Stimulated activated CD8-positive, alpha-beta memory T cell treated with anti-CD3 and anti-CD28 coated beads, Interleukin-15, amount 100 ng/mL, for 1 hour (primary cell): ENCODE measurements around the gene IGFBP3.

Source experiments
- DNase-seq: peaks from one replicate; pipeline ENCODE4 v3.0.0-alpha.2; 2020; ENCODE audit warnings: low read depth

Gene IGFBP3

DNA sequence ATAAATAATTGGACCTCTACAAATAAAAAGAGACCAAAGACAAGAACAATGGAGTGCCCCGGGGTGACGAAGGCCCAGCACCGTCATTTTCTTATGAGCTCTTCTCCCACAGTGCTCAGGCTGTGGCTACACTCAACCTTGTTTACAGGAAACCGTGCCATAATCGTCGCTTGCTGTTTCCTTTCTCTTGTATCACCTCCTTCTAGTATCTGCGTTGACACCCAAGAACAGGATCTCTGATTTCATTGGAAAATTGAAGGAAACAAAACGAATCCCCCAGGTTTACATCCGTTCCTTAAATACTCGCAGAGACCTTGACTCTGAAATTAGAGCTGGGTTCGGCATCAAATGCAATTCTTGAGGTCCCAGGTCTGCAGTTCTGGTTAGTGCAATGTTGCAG is 1.7 kb upstream of the IGFBP3 start:
- DNase-seq = no peak

DNA sequence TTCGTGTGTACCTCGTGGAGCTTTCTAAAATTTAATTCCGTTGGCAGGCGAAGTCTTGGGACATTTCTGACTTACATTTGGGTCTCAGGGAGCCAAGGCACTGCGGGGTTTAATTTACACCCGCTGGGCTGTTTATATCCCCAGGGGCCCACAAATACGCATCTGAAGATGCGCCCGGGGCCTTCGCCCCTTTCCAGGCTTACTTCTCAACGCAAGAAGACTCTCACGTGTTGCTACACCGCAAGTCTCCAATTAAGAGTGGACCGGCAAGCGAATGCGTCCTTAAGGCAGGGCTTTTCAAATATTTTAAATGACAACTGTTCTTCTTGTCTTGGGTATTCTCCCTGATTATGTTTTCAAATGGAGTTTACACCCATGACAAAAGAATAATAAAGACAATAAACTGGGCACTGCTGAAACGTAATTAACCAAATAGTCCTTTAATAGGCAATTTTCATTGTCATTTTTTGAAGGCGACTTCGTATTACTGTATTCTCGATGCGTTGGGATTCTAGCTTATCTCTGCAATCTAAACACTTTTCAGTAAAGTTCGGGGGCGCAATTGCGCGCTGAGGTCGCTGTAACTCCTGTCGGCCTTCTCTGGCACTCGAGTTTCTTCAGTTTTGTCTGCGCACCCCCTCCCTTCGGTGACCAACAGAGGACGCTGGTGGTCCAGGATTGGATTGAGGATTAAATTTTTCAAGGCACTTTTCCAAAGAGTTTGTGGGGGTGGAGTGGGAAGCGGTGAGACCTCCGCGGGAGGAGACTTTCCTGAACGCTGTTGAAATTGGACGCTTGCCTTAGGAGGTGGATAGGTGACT is 837 bp upstream of the IGFBP3 start:
- no peak for DNase-seq

DNA sequence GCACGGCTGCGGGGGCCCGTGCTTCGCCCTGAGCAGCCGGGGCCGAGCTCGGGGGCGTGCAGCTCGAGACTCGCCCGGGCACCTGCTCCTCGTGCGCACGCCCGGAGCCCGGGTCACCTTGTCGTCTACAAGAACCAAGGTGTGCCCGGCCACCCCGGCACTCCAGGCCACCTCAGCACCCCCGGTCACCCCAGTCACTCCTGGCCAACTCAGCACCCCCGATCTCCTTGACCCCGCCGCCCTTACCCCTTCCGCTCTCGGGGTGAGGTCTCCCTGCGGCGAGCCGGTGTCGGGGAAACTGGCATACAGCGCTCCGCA is 268 bp upstream of the IGFBP3 start:
- DNase-seq = no peak

DNA sequence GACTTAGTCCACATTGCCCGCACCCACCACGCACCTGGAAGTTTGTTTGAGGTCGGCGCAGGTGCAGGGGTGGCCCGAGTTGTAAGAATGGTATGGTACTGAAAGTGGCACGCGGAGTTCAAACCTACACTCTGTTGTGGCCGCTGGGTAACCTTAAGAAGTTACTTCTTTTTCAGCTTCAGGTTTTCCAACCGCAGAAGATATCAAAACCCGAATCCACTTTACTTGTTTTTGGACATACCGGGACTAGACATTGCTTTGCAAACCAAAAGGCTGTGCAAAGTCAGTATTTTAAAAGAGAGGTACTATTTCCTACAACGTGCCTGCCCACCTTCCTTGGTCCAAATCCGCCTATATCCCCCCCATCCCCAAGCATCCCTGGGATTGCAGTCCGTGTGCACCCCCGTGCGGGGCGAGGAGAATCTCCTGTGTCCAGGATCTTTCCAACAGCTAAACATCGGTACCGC is 1.0 kb downstream of the IGFBP3 start:
- DNase-seq = no peak

DNA sequence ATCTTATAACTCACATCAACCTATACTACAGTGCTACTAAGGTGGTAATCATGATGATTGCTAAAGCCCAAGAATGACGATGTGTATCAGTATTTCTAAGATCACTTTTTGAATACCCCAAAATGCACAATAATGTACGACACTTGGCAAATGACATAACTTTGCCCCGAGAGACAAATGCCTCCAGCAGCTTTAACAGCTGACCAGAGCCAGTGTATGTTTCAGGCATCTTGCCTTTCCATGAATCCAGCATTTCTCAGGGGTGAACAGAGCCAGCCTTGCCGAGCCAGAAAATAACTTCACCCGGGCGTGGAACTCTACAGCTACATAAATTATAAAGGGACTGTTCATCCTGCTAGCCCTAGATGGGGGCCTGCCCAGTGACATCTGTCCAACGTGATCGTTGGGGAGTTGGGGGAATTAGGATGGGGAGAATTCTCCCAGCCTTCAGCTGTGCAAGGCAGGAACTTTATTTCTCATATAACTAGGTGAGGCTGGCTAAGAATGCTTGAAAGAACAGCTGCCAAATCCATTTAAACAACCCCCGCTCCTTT is 1.8 kb downstream of the IGFBP3 start:
- no peak for DNase-seq

DNA sequence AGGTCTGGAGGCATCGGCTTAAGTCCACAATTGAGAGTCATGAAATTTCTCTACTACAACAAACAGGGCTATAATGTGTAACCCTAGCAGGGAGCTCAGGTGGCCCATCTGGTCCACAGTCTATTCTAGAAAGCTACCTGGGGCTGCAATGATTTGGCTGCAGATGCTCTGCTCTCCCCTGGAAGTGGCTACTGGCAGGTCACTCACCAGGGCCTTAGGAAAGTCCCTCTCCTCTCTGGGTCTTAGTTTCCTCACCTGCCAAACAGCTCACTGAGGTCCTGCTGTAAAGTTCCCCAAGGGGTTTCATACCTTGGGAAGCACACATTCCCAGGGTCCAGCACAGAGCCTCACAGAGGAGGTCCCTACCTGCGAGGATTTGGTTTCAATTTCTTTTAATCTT is 2.5 kb downstream of the IGFBP3 start:
- no peak for DNase-seq

DNA sequence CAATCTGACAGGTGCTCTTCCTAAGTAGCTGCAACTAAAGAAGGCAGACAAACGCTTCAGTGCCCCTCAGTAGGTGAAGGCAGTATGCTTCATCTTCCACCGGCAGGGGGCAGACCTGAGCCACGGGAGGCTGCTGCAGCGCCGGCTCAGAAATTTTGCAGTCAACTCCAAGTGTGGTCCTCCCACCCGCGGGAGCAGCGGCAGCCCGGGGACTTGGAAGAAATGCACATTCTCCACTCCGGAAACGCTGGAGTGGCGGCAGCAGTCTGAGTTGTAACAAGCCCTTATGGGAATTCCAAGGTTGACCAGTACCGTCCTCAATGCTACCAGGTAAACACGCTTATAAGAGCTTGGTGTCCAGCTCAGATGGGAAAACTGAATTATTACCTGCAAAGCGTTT is 3.4 kb downstream of the IGFBP3 start:
- peak; percentile 53 for DNase-seq

DNA sequence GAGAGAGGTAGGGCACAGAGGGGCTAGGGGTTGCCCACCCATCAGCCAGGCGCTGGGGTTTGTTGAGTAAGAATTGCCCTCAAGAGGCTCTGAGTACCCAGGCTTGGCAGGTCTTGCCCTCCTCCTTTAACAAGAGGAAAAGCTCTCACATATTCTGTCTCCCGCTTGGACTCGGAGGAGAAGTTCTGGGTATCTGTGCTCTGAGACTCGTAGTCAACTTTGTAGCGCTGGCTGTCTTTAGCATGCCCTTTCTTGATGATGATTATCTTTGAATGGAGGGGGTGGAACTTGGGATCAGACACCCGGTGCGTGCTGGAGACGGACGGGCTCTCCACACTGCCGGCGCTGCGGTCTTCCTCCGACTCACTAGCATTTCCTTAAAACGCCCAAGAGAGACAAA is 4.0 kb downstream of the IGFBP3 start:
- DNase-seq = no peak

DNA sequence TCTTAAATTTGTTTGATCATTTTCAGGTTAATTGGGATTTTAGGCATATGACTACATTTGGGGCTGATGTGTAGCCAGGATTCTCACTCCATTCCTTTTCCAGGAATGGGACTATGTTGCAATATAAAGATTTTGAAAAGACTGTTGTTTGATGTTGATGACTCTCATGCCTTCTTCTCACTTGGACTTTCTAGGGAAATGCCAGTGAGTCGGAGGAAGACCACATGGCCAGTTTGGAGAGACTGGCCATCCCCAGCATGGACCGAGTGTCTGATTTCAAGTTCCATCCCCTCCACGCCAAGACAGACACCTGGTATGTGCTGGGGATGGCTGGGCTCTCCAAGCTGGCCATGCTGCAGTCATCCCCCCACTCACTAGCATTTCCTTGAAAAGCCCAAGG is 5.5 kb downstream of the IGFBP3 start:
- DNase-seq = no peak

DNA sequence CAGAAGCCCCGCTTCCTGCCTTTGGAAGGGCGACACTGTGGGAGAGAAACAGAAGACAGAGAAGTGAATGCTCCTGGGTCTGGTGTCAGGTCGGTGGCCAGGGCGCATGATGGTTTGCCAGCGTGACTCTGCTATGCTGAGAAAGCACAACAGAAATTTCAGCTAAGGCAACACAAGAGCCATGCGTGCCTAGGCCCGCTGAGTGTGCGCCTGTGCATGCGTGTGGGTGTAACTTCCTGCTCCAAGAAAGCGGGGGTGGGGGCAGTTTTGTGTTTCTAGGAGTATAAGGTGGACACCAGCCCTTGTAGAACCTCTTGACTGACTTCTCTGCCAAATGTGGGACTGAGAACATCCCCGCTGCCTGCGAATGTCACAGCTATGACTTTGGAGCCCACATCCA is 6.2 kb downstream of the IGFBP3 start:
- no peak for DNase-seq

DNA sequence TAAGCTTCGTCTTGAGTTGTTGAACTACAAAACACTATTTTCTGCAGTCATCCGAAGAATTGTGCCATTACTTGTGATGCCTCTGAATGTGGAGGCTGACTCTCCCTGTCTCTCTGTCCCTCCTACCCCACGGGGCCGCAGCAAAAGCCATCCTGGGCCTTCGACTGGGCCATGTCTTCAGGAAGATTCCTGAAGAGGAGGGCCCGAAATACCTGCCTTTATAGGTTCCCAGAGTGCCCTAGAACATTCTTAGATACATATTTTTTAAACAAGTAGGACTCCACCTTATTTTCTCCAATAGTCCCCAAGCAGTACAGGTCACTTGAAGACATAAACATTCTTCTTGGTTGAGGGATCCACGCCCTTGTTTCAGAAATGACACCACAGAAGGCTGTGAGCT is 8.1 kb downstream of the IGFBP3 start:
- DNase-seq = no peak

DNA sequence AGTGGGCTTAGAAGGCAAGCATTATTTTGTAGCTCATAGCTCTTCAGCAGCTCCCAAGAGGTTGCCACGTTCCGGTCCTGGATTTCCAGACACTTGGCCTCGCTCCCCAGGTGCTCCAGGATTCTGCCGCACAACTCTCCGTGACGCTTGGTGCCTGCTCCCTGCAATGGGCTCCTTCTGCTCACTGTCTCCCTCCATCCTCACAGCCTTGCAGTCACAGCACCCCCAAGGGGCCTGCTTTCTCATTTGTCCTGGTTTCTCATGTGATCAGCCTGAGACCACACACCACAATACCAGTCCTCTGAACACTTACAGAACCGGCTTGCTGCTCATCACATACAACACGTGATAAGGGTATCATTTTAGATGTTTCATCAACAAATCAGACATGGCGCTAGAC is 9.8 kb downstream of the IGFBP3 start:
- no peak for DNase-seq

DNA sequence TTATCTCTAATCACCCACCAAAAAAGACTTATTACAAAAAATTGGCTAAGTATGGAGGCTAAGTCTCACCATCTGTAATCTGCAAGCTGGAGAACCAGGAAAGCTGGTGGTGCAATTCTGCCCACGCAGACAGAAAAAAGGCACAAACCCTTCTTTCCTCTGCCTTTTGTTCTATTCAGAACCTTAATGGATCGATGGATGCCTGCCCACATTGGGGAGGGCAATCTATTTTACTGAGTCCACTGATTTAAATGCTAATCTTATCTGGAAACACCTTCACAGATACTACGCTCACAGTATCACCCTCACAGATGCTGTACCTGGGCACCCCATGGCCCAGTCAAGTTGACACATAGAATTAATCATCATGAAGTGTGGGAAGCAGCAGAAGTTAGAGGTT is 10.2 kb downstream of the IGFBP3 start:
- DNase-seq = no peak

DNA sequence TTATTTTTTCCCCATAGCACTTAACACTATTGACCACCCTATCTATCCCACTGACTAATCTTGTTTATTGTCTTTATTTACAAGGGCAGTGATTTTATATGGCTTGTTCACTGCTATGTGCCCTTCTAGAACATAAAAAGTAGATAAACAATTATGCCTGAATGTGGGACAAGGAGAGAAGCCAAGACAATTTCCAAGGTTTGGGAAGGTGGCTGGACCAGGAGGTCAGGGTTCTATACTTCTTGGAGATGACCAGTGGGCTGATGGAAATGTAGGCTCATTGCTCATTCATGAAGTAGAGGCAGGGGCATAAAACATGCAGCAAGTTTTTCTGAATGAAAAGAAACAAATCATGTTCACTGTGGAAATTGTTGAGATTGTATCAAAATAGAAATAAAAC is 11.5 kb downstream of the IGFBP3 start:
- DNase-seq = no peak

DNA sequence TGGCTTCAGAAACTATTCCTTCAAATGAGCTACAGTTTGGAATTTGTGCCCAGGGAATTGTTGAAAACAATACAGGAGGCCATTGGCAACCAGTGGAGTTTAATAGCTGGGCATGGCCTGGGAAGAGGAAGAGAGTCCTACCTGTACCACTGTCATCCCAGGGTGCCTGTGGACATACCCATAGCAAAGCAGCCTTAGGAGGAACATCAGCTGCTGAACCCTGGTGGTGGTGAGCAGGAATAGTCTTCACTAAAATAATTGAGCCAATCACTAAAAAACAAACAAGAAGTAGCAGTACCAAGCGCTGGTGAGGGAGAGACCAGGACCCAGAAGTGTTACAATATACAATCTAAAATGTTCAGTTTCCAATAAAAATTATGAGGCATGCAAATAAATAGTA is 18.3 kb downstream of the IGFBP3 start:
- DNase-seq = no peak

DNA sequence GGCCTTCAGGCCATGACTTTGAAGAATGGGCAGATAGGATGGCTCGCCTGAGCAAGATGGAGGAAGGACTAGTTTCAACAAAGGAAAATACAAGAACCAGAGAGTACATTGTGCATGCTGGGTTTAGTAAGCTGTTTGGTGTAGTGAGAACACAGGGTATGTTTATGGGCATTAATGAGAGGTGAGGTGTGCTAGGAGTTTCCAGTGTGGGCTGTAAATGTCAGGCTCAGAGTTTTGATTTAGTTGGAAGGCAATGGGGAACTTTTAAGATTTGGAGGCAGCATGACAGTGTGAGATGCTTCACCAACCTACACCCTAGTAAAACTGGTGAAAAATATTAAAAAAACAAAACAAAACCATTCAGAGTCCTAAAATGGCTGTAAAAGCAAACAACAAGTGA is 19.5 kb downstream of the IGFBP3 start:
- no peak for DNase-seq

DNA sequence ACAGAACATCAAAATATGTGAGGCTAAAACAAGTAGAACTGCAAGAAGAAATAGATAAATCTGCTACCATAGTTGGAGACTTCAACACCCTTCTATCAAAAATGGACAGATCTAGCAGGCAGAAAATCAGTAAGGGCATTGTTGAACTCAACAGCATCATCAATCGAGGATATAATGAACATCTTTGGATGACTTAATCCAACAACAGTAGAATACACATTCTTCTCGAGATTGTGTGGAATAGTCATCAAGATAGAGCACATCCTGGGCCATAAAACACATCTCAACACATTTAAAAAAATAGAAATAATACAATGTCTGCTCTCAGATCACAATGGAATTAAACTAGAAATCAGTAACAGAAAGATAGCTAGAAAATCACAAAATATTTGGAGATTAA is 22.9 kb downstream of the IGFBP3 start:
- DNase-seq = no peak

DNA sequence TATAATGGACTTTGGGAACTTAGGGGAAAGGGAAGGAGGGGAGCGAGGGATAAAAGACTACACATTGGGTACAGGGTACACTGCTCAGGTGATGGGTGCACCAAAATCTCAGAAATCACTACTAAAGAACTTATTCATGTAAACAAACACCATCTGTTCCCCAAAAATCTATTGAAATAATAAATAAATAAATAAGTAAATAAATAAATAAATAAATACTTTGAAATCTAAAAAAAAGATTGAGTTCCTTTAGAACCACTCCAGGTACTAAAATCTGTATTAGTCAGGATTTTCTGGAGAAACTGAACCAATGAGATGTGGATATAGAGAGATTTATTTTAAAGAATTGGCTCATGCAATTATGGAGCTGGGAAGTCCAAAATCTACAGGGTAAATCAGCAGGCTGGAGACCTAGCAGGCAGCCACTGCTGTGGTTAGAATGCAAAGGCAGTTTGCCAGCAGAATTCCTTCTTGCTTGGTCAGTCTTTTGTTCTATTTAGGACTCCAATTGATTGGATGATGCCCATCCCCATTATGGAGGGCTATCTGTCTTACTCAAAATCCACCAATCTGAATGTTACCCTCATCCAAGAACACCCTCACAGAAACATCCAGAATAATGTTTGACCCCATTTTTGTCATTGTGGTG is 23.9 kb downstream of the IGFBP3 start:
- DNase-seq = no peak

DNA sequence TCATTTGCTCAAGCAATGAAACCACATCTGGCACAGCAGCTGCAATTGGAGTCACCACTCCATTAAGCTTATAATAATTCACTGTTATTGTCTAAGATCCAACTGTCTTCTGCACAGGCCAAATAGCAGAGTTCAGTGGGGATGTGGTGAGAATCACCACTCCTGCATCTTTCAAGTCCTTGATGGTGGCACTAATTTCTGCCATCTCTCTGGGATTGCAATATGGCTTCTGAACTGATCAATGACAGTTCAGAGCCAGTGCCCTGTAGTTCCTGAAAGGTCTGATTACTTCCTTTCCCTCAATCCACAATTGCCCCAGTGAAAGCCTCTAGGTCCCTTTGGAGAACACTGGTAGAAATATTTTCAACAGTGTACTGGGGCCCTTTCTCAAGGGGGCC is 26.4 kb downstream of the IGFBP3 start:
- no peak for DNase-seq

DNA sequence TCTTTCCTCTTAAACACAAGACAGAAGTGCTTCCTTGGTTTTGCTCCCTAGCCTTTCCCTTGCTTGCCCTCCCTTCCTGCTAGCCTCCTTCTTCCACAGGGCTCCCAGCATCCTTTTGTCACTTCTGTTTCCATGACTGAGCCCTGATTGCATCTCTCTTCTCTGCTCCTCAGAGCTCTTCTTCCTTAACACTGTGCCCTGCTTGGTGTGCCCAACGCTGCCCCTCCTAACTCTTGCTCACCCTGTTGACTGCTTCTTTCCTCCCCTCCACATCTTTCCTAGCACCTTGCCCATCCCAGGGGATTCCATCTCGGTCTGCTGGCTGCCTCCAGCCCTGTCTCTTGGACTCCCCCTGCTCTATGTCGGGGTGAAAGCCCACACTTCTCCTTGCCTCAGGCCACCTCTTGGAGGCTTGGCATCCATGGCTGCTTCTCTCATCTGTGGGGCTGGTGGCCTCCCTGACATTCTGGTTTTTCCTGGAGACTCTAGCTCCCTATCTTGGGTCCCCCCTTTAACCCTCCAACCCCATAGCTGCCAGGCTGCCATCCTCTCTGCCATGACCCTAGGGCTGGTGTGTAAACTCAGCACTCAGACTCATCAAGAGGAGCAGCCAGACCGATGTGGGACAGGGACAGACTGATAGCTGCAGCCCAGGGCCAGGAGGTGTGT is 26.9 kb downstream of the IGFBP3 start:
- DNase-seq = no peak

DNA sequence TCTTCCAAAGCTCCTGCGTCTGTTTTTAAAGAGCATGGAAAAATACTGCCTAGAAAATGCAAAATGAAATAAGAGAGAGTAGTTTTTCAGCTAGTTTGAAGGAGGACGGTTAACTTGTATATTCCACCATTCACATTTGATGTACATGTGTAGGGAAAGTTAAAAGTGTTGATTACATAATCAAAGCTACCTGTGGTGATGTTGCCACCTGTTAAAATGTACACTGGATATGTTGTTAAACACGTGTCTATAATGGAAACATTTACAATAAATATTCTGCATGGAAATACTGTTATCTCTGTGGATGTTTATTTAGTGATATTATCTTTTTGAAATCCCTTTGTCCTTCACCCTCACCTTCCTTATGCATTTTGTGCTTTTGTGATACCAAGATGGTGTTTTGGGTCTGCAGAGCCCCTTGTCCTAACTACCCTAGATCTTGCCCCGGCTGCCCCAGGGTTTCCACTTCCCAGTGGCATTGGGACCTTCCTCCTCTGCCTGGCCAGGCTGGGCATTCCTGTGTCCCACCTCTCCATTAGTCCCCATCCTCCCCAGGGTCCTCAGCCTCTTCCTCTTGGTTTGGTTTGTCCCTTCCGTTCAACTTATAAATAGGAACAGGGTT is 27.6 kb downstream of the IGFBP3 start:
- no peak for DNase-seq

DNA sequence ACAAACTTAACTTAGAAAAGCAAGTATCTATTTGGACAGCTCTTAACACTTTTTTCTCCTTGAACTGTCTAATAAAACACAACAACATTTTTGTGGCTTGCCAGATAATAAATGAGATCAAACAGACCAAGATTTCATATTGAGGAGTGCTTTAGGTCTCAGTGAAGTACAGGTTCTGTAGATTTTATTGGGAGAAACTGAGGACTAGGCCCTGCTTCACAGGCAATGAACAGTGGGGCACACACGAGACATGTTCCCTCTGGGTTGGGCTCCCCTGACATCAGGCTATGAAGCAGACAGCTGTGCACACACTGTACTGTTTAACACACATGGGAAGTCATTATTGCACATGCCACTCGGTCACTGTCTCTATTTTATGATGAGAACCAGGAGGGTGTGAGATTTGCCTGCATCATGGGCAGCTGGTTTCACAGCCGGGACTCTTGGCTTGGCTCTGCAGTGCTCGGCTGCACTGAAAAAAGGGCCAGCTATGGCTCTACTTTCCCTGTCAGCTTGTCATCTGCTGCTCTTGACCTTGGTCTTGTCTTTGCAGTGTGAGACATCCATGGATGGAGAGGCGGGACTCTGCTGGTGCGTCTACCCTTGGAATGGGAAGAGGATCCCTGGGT is 28.6 kb downstream of the IGFBP3 start:
- DNase-seq = no peak
